NCI-H1436 (cell line): ENCODE measurements around the gene HOPX.
"Not testable (repeated sequence)": the region's sequence is repeated elsewhere in the genome, so short reads cannot be mapped to it uniquely, and the experiment has no call there.

ENCODE experiments used
- DNase-seq: peaks from one replicate; lab custom pipeline; 2025; lab: John Stamatoyannopoulos, UW

The HOPX gene

DNA sequence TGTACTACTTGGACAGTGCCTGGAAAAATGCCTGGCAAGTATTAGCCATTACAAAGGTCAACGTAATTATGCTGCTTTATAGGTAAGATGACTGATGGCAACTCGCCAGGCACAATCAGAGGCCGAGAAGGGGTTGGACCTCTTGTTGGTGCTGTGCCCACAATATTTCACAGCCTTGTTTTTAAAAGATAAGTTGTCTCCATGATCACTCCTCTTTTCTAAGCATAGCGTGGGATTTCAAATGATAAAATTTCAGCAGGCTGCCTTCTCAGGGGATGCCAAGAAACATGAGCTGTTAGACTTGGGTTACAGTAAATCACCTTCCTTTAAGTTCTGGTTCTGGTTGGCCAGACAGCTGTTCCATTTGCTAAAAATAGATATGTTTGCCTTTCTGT is 26.9 kb downstream of the HOPX start:
- DNase-seq, result no peak

DNA sequence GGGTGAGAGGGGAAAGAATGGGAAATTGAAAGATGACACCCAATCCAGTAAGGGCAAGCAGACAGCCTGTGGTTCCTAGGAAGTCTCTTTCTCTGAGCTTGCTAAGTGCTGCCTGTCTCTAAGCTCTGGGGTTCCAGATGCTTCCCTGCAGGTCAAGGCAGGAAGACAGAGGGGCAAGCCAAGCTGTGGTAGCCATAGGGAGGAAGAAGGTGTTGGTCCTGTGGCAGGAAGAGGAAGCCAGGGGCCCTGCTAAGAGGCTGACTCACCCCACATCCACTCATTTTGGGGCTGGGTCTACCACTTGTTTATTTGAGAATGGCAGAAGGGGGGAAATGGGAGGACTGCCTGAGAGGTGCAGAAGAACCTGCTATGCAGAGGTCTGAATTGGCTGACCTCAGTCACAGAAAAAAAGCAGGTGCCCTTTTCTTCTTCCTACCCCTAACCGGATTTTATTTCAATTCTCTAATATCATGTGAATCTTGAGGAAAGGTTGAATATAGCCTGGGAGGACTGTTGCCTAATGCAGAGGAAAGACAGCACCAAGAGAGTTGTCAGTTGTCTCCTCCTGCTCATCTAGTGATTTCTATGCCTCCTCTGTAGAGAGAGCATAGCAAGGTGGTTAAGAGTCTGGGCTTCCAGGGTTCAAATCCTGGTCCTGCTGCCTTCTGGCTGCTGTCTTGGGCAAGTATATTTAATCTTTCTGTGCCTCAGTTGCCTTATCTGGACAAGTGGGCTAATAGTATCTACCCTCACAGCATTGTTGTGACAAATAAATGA is 27.4 kb downstream of the HOPX start:
- no peak for DNase-seq

DNA sequence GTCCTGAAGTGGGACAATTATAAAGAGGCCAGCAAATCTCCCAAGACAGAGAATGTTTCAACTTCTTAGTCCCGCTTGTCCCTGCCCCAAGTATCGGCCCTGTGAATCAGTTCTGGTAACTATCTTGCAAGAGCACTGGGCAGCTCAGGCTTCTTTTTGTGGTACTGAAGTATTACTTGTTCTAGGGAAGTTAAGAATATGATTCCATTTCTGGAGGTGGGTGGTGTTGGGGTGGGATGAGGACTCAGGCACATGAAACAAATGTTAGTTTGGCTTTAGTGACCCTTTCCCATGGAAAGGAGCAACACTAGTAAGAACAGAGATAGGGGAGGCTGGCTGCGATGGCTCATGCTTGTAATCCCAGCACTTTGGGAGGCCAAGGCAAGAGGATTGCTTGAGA is 28.9 kb downstream of the HOPX start:
- no peak for DNase-seq

DNA sequence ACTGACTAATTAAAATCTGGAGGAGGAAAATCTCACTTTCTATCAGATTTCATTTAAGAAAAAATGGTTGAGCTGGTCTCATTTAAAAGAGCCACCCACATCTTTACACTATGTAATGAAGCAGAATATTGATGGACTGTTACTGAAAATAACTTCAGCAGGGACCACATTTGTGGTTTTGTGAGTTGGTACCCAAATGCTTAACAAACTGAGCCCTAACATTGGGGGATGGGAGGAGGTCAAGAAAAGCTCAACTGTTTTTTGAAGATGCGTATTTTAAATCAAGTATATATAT is 30.1 kb downstream of the HOPX start:
- DNase-seq, result no peak

DNA sequence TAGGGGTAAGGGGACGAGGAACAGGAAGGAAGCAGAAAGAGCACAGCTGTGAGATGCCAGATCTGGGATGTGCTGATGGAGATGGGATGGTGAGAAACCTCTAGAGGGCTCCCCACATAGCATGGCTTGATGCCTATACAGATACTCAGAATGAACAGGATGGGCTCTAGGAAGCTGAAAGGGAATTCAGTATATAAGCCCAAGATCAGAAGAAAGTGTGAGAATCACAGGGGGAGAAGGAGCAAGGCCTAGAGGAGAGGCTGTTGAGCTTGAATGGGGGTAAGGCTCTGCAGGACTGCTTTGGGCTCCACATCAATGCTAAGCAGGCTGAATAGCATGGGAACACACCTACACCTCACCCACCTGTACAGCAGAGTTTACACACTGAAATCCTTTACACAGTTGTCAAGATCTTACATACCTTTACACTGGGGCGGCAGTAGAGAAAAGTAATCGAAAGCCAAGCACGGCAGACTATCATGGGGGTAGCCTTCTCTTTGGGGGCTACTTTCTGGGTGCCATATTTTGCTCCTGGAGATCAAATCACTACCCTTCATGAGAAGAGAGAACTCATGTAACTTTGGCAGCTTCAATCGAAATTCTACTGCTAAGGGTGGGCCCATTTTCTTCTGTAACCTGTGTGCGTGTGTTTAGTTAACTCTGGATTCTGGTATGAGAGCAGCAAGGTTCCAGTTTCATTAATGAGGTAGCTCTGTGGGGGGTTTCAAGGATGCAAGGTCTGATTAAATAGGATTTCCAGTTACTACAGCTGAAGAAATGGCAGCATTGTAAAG is 30.6 kb downstream of the HOPX start:
- DNase-seq, result no peak

DNA sequence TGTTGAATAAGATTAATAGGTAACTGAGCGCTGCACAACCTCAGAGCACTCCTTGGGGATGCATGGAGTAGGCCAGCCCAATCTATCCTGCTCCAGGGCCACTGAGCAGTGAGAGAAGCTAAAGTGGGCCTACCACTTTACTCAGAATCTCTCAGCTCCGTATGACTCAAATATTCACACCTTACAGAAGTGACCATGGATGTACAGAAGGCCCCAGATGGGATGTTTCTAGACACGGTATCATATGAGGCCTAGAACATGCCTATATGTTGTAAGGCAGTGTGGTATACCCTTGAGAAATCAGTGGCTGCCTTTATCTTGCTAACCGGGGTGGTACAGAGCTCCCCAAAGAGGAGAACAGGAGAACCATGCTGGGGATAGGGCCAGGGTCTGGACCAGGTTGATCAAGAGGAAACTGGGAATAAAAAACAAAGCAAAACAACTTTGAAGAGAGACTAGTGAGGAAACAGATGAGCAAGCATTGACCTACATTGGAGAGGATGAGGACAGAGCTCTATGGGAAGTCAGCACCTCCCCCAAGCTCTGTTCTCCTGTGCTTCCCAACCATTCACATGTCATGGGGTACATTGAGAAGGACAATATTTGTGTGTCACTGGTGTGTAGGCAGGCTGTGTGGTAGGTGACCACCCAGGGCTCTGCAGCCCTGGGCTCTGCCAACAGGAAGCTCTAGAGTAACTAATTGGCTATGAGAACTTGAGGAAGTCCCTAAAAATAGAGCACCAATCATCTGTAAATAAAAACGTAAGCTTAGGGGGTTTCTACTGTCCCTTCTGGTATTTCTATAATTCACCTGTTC is 31.4 kb downstream of the HOPX start:
- DNase-seq, result no peak

DNA sequence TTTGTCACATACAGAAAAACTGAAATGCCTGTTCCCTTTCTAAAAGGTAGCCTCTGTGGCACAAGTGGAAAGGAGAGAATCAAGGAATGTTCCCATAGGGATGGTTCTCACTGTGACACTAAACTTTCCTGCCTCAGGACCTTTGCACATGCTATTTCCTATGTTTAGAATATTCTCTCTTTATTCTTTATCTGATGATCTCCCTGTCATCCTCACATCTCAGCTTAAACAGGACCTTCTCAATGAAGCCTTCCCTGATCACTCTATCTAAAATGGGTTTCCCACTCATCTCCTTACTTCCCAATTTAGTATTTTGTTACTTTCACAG is 32.3 kb downstream of the HOPX start:
- no peak for DNase-seq

DNA sequence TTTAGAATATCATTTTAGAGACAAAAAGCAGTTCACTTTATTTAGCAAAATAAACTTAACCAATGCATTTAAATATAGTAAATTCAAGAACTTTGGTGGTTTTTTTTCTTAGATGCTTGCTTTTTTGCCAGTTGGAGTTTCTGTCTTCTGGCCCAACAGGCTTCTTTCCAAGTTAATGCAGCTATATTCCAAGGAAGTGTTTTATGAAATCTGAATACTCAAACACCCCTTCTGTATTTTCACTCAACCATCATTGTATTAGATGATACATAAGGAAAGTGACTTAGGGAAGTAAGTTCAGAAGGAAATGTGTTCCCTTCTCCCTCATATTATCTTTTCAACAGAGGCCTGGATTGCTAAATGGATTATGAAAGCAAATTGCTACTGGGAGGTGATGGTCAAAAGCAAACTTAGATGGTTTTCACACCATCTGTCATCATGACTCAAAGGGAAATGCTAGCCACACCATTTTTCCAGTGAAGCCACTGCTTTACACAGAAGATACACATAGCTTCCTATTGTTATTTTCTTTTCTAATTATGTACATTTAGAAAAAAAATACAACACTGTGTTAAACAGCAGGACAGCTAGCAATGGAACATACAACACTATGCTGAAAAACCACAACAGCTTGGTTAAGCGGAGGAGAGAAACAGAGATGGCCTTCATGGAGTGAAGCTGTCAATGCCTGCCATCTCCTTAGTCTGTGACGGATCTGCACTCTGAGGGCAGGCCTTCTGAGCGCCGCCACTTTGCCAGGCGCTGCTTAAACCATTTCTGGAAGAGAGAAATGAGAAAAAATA is 32.9 kb downstream of the HOPX start:
- no peak for DNase-seq

DNA sequence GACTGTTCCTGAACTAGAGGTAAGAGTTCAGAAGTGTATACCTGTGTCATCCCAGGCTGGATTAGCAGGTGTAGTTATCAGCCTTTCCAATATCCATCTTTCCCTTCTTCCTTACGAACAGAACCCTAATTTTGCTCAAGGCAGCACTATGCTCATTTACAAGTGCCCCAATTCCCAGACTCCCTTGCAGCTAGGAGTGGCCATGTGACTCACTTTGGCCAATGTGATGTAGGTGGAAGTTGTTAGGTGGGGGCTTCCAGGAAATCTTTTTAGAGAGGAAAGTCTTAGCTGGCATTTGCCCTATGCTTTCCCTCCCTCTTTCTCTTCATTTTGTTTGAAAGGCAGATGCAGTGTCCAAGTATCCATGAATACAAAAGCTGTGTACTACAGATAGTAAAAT is 34.8 kb downstream of the HOPX start:
- DNase-seq, result no peak

DNA sequence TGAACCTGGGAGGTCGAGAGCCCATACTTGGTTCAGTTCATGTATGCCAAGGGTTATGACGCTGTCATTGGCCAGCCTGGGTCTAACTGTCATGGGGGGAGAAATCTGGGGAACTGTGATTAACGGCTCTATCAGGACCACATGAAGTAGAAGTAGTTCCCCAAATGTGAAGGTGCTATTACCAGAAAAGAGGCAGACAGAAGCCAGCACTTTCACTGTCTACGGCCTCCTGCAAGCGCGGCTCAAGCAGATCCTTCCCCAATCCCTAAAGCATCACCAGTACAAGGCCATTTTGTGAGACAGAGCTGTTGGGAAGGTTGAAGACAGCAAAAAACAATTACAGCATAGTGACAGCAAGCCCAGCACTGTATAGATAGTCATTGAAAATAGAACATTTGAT is 37.5 kb downstream of the HOPX start:
- DNase-seq, result no peak

DNA sequence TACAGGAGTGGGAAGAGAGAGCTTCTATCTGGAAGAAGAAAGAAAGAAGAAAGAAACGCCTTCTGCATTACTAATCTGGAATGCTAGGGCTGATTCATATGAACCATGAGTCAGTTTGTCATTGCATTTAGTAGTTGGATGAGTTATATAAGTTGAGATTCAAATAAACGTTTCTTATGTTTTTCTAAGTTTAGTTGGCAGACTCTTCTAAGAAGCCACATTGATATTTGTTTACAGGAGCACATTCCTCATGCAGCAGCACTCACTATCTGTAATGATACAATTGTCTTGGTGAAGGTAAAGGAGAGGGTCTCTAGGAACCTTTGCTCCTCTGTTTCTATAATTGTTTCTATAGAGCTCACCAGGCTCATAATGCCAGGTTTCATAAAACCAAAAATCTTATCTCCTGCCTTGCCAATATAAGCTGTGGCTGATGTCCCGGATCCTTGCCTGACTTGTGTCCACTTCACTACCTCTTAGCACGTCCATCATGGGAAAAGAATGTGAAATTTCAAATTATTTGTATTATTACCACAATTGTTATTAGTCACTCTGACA is 39.5 kb downstream of the HOPX start:
- DNase-seq, result no peak

DNA sequence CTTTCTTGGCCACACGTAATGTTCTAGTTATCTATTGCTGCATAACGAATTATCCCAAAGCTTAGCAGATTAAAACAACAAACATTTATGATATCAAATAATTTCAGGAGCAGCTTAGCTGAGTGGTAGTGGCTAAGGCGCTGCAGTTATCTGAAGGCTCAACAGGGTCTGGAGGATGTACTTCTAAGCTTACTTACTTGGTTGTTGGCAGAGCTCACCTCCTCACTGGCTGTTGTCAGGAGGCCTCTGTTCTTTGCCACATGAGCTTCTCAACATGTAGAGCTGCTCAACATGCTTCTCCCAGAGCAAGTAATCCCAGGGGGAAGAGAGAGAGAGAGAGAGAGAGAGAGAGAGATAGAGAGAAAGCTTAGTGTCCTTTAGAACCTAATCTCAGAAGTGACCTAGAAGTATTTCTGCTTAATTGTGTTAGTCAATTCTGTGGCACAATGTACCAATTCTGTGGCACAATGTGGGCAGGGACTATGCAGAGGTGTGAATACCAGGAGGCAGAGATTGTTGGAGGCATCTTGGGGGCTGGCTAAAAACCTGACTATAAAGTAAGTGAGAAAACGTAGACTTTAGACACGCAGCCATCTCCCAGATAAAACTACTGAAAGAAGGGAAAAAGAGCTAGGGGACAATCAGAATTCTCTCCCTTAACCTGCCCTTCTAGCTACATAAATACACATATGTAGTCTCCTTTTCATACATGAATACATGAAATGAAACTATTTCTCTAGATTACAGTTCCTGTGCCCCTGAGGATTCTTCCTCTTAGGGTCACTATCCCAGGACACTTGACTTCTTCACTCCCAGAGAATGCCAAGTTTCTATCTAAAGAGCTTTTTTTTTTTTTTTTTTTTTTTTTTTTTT is 40.2 kb downstream of the HOPX start:
- no peak for DNase-seq

DNA sequence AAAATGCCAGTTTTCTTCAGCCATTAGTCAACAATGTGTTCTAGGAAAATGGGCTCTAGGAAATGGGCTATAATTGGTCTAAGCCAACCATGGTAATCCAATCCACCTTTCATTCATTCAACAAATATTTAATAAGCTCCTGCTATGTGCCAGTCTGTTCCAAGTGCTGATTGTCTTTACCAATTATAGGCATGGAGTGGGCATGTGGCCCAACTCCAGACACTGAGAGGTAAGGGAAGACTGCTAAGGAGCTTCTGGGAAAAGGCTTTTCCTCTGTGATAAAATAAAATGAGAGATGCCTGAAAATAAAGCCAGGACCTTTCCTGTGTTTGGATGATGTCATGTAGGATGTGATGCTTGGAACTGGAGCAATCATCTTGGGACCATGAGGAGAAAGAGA is 43.3 kb downstream of the HOPX start:
- DNase-seq, result no peak

DNA sequence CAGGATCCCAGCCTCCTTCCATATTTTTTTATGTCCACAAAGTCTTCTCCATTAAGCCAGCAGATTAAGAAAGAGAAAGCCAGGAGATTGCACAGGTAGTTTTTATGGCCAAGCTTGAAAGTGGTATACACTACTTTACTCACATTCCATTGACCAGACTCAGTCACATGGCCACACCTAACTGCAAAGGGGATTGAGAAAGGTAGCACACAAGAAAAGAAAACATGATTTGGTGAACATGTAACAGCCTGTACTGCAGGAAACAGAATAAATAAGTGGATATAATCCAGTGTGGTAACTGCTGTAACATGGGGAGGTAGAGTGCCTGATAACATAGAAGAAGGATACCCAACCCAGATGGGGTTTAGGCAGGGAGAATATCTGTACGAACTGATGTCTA is 43.9 kb downstream of the HOPX start:
- DNase-seq, result no peak

DNA sequence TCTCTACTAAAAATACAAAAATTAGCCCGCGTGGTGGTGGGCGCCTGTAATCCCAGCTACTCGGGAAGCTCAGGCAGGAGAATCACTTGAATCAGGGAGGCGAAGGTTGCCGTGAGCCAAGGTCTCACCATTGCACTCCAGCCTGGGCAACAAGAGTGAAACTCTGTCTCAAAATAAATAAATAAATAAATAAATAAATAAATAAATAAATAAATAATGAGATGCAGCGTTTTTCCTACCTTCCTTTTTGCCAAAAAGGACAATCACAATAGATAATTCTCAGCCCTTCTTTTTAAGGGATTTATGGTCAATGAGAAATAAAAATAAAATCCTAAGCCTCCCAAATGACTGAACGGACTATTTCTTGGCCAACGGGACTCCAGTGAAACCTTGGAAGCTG is 46.1 kb downstream of the HOPX start:
- not testable (repeated sequence) for DNase-seq

DNA sequence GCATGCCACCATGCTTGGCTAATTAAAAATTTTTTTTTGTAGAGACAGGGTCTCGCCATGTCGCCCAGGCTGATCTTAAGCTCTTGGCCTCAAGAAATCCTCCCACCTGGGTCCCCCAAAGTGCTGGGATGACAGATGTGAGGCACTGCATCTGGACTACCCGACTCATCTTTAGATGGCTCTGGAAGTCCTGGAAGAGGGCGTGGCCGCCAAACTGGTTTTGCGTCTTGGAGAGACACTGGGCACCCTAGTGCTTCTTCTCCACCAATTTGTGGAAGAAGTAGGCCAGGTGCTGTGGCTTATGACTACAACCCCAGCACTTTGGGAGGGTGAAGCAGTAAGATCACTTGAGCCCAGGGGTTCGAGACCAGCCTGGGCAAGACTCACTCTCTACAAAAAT is 47.6 kb downstream of the HOPX start:
- DNase-seq, result no peak

DNA sequence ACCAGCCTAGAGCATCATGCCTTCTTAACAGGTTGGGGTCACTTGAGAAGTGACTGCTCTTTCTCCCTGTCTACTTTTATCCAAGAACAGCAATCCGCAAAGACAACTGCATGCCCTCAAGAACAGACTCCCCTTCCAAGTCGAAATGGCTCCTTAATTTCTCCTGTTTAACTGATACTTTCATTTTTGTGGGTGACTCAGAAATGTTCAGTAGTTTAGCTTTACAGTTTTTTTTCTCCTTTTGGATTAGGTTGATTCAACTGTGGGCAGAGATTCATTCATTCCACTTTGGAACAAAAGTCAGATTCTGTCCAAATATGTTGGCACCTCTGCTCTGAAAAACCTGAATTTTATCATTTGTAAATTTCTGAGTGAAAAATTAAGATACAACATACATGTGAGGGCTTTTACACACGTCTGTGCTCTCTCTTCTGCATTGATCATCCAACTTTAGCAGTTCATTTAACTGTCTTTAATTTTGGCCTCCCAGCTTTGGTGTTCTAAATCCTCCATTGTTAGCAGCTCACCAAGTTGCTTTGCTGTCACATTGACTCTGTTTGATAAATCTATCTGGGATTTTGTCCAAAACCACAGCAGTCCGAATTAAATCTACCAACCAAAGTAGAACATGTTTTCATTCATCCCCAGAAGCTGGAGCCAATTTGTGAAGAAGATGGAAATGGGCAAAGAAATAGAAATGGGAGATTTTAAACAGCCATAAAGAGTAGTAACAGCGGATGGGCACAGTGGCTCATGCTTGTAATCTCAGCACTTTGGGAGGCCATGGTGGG is 50.0 kb downstream of the HOPX start:
- no peak for DNase-seq

DNA sequence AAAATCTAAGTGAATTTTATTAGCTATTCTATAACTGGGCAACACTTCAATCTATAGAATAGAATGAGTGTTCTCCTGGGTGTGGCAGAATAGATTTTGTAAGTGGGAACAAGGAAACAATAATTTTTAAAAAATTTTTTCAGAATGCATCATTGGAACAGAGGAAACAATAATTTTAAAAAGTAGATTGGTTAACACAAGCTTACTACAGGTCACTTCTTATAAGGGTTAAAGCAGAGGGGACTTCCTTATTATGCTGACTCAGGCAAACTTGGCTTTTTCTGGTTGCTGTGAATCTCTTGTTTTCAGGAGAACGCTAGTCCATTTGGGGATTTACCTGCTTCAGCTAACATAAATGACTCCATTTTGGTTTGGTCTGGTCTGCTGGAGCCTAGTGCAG is 52.5 kb downstream of the HOPX start:
- no peak for DNase-seq

DNA sequence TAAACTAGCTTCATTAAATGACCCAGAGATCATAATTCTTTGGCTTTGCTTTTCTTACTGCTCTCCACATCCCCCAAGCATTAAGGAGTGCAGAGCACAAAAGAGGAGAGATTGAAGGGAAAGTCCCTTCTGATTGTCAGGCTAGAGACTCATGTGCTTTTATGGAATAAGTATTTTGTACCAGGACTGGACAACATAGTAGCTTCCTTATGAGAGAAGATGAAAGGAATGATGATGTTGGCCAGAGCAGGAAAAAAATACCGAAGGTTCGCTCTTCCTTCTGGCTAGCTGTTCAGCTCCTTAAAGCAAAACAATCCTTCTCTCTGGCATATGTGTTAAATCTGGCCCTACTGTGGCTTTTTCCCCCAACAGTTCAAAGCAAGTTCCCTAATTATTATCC is 53.1 kb downstream of the HOPX start:
- no peak for DNase-seq

DNA sequence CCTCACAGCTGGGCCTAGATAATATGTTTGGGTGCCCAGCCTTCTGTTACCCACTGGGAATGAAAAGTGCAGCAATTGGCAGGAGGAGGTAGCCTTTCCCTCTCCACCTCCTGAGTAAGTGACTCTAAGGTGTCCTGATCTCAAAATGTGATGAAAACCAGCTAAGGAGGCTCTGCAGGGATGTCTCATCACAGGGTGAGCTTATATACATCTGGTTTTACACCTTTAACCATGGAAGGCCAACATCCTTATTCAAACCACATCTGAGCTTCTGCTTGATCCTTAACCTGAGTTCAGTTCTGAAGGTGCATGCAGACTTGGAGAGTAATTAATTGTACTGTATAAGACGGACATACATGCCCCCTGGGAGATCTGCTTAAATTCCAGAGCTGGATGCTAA is 53.7 kb downstream of the HOPX start:
- DNase-seq, result no peak
